IMR-90 (cell line): ENCODE results near the gene CDA. TPM values are rescaled to one million over a fixed set of nuclear protein-coding genes. Genes with fewer than 3 reads are reported as not detected.
"Not testable (repeated sequence)": the region's sequence is repeated elsewhere in the genome, so short reads cannot be mapped to it uniquely, and the experiment has no call there.

Experiments used
- ATAC-seq: fragments of 200-7000 bp; cut with Tn5 transposase; 2 replicates; pipeline ENCODE4 v1.9.1; 2020; ENCODE audit warnings: low read depth, mild to moderate bottlenecking, moderate library complexity
- BruUV-seq: library from RNA; stranded (reverse); fragments of 400-500 nt; replicated peaks from 2 replicates; lab custom pipeline; 2021; lab: Mats Ljungman, UMichigan
- CTCF ChIA-PET: fragments of 300-600 bp; formaldehyde crosslinking; extraction: SDS; loops from one replicate; lab custom pipeline; 2021; ENCODE audit warnings: antibody characterized with exemption; lab: Yijun Ruan, JAX
- POLR2A ChIA-PET: fragments of 300-600 bp; sonication (Branson Sonifier 250); formaldehyde crosslinking; loops from one replicate; lab custom pipeline; 2022; ENCODE audit warnings: antibody characterized with exemption; ENCODE audit not compliant: unreplicated experiment; lab: Charles Lee
- DNase-seq: peaks from one replicate; pipeline ENCODE4 v3.0.0; 2013
- H2AFZ ChIP-seq: replicated peaks from 2 replicates; pipeline ENCODE3; 2013; ENCODE audit warnings: low read length, mild to moderate bottlenecking; ENCODE audit not compliant: poor library complexity
- H2AK5ac ChIP-seq: 2 replicates; pipeline ENCODE4 v1.6.1; 2013; ENCODE audit warnings: low read depth, low read length, inconsistent platforms
- H2AK9ac ChIP-seq: replicated peaks from 2 replicates; pipeline ENCODE3; 2013; ENCODE audit warnings: mild to moderate bottlenecking, low read depth, low read length, moderate library complexity; ENCODE audit not compliant: poor library complexity
- H2BK120ac ChIP-seq: 2 replicates; pipeline ENCODE4 v1.6.1; 2013; ENCODE audit warnings: low read depth, low read length, inconsistent platforms
- H2BK15ac ChIP-seq: 3 replicates; pipeline ENCODE4 v1.6.1; 2013; ENCODE audit warnings: low read depth, low read length, inconsistent platforms
- H2BK20ac ChIP-seq: 2 replicates; pipeline ENCODE4 v1.6.1; 2013; ENCODE audit warnings: low read depth, mild to moderate bottlenecking, inconsistent platforms, low read length, moderate library complexity
- H2BK5ac ChIP-seq: 2 replicates; pipeline ENCODE4 v1.6.1; 2013; ENCODE audit warnings: mild to moderate bottlenecking, low read depth, low read length, inconsistent platforms; ENCODE audit not compliant: poor library complexity, severe bottlenecking
- H3K14ac ChIP-seq: replicated peaks from 2 replicates; pipeline ENCODE4 v1.6.1; 2013; ENCODE audit warnings: low read depth, low read length, inconsistent platforms
- H3K18ac ChIP-seq: 2 replicates; pipeline ENCODE4 v1.6.1; 2013; ENCODE audit warnings: low read depth, low read length, control low read depth
- H3K23ac ChIP-seq: 2 replicates; pipeline ENCODE4 v1.6.1; 2013; ENCODE audit warnings: low read depth, low read length, inconsistent platforms
- H3K27ac ChIP-seq: 2 replicates; pipeline ENCODE4 v1.5.1; 2013; ENCODE audit warnings: mild to moderate bottlenecking, control low read depth, low read length; ENCODE audit not compliant: insufficient read depth
- H3K27me3 ChIP-seq: 2 replicates; pipeline ENCODE4 v1.6.1; 2013; ENCODE audit warnings: low read length; ENCODE audit not compliant: control insufficient read depth, insufficient read depth
- H3K36me3 ChIP-seq: 2 replicates; pipeline ENCODE4 v1.6.1; 2013; ENCODE audit warnings: low read length, mixed read lengths; ENCODE audit not compliant: control insufficient read depth, insufficient read depth
- H3K4ac ChIP-seq: 2 replicates; pipeline ENCODE4 v1.6.1; 2013; ENCODE audit warnings: low read depth, low read length, inconsistent platforms
- H3K4me1 ChIP-seq: 2 replicates; pipeline ENCODE4 v1.6.1; 2013; ENCODE audit warnings: low read length, mixed read lengths; ENCODE audit not compliant: control insufficient read depth, insufficient read depth
- H3K4me2 ChIP-seq: 2 replicates; pipeline ENCODE4 v1.6.1; 2013; ENCODE audit warnings: low read depth, mild to moderate bottlenecking, control low read depth, low read length, moderate library complexity
- H3K4me3 ChIP-seq: 2 replicates; pipeline ENCODE4 v1.5.1; 2013; ENCODE audit warnings: low read depth, mild to moderate bottlenecking, control low read depth, low read length, moderate library complexity; ENCODE audit not compliant: insufficient read depth
- H3K56ac ChIP-seq: 2 replicates; pipeline ENCODE4 v1.6.1; 2013; ENCODE audit warnings: low read length, inconsistent platforms; ENCODE audit not compliant: insufficient read depth; ENCODE audit errors: extremely low read depth
- H3K79me1 ChIP-seq, 2 experiments: 2 replicates each; pipeline ENCODE4 v1.6.1; 2013; ENCODE audit warnings: low read length in 2 of 2, inconsistent platforms in 1 of 2, low read depth in 1 of 2
- H3K9ac ChIP-seq: 2 replicates; pipeline ENCODE4 v1.6.1; 2013; ENCODE audit warnings: low read depth, low read length, control low read depth
- H3K9me1 ChIP-seq: 2 replicates; pipeline ENCODE4 v1.6.1; 2013; ENCODE audit warnings: low read length, inconsistent platforms; ENCODE audit not compliant: insufficient read depth
- H3K9me3 ChIP-seq: 2 replicates; pipeline ENCODE4 v1.6.1; 2013; ENCODE audit warnings: low read length; ENCODE audit not compliant: control insufficient read depth, insufficient read depth
- H4K20me1 ChIP-seq: 2 replicates; pipeline ENCODE4 v1.6.1; 2013; ENCODE audit warnings: low read length, inconsistent platforms; ENCODE audit not compliant: insufficient read depth
- H4K5ac ChIP-seq: 2 replicates; pipeline ENCODE4 v1.6.1; 2013; ENCODE audit warnings: mild to moderate bottlenecking, low read depth, low read length, control low read depth
- H4K8ac ChIP-seq, 2 experiments: 2 replicates each; pipeline ENCODE4 v1.6.1; 2013; ENCODE audit warnings: low read depth in 2 of 2, low read length in 2 of 2, control low read depth in 1 of 2, inconsistent platforms in 1 of 2
- H4K91ac ChIP-seq: 2 replicates; pipeline ENCODE4 v1.6.1; 2013; ENCODE audit warnings: low read depth, low read length, inconsistent platforms; ENCODE audit not compliant: insufficient read depth
- BHLHE40 ChIP-seq: fragments of 150-350 bp; IDR thresholded peaks from 2 replicates; pipeline ENCODE4 v1.6.1; 2016; ENCODE audit warnings: mild to moderate bottlenecking, low read depth, low read length
- ELK1 ChIP-seq: fragments of 150-350 bp; IDR thresholded peaks from 2 replicates; pipeline ENCODE4 v1.6.1; 2016; ENCODE audit warnings: low read depth, mild to moderate bottlenecking, low read length, moderate library complexity, borderline replicate concordance
- MAFK ChIP-seq: IDR thresholded peaks from 2 replicates; pipeline ENCODE4 v1.6.1; 2012; ENCODE audit warnings: low read depth, low read length, improper control_type of control experiment
- WGBS, 2 experiments: methylation state at CpG; one replicate each; pipeline versions ENCODE4 v1.1.5 to v1.1.7; 2013; ENCODE audit warnings: missing lambda C conversion rate in 2 of 2; ENCODE audit not compliant: insufficient read length in 1 of 2; ENCODE audit errors: extremely low coverage in 2 of 2; 5-methylcytosine and 5-hydroxymethylcytosine counted together
- dilution Hi-C: fragments of 300-500 bp; cut with HindIII; formaldehyde crosslinking; loops from one replicate; pipeline ENCODE4 v1.14.3; 2018; ENCODE audit warnings: low sequenced_read_pairs; ENCODE audit not compliant: unreplicated experiment
- in situ Hi-C: fragments of 300-500 bp; cut with MboI; formaldehyde crosslinking; loops from 3 replicates; pipeline ENCODE4 v1.14.3; 2019; ENCODE audit warnings: low sequenced_read_pairs, inconsistent platforms, mixed read lengths
- intact Hi-C: fragments of 100-400 bp; cut with micrococcal nuclease; formaldehyde crosslinking; loops from 2 replicates; pipeline ENCODE4 v1.10.0; 2022
- polyA plus RNA-seq, 3 experiments: library from polyadenylated mRNA; depleted of rRNA; stranded (reverse); fragments of >200 nt; gene quantifications; 2 replicates each; pipeline ENCODE4 v1.2.3, GENCODE V29; 2012; ENCODE audit warnings: low replicate concordance in 1 of 3
- total RNA-seq: library from RNA; depleted of rRNA; stranded (reverse); fragments of >200 nt; gene quantifications from 2 replicates; pipeline ENCODE4 v1.2.3, GENCODE V29; 2012

Gene CDA
- total and polyA plus RNA-seq, 2 of the 4 experiments (the other 2 are of a cell fraction): 0.90 to 9.4 TPM

DNA sequence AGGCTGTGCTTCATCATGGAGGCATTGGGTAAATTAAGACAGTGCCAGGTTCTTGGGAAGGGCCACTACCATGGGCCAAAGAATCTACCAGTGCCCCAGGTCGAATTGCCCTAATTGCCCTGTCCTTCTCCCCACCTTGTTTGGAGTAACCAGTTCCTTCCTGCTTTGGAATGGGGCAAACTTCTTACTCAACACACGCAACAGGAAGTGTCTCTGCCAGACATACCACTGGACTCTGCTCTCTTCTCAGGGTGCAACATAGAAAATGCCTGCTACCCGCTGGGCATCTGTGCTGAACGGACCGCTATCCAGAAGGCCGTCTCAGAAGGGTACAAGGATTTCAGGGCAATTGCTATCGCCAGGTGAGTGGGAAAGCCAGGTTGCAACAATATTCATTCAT lies 15.8 kb downstream of the CDA start (continued):
- TF ChIP-seq ELK1 (no peak), MAFK (no peak), BHLHE40 (no peak)

DNA sequence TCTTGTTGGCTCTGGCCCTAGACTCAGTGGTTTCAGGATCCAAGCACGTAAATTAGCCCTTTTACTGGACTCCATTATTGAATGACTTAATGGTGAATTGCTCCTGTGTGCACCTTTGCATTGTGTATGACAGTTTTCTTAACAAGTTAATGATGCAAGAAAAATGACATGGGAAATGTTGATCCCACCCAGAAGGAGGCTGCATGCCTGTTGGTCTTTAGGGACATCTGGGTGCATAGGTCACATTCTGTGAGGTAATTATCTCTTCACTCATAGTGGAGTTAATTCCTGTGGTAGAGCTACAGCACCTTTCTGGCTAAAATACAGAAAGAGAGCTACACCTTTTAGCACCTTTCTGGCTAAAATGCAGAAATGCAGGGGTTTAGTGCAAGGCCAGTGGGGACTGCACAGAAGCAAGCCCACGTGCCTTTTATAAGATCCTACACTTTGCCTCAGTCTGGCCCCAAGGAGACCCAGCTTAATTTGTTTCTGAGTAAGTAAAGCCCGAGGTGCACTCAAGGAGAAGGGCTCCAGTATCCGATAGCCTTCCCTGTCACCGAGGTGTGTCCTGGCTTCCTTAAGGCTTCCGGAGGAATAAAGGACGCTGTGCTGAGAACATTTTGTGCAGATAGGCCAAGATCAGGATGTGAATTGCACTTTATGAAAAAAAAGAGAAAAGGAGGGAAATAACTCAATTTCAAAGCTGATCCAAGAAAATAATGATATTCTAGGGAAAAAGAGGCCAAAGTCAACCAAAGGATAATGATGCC lies 18.1 kb downstream of the CDA start:
- in situ Hi-C loops, H2BK5ac ChIP-seq, POLR2A ChIA-PET, H2BK20ac ChIP-seq, H2AK9ac ChIP-seq, H4K8ac ChIP-seq, H3K4me2 ChIP-seq, H2AFZ ChIP-seq, intact Hi-C loops, BruUV-seq, H4K20me1 ChIP-seq, H3K36me3 ChIP-seq, H4K5ac ChIP-seq, H3K79me1 ChIP-seq, H3K27ac ChIP-seq, CTCF ChIA-PET, dilution Hi-C loops, H3K9ac ChIP-seq, H3K56ac ChIP-seq, DNase-seq, H3K23ac ChIP-seq, H3K27me3 ChIP-seq, H3K9me3 ChIP-seq, ATAC-seq, H3K4me3 ChIP-seq, H3K18ac ChIP-seq: not testable (repeated sequence)
- Histone ChIP-seq H2BK120ac (peak overlapping the region; percentile 70; the same call in 1 of the 2 replicates), H4K91ac (peak overlapping the region; percentile 19; the same call in 1 of the 2 replicates), H2BK15ac (peak overlapping the region; percentile 58; the same call in 1 of the 3 replicates), H3K4ac (peak overlapping the region; percentile 74; the same call in 1 of the 2 replicates), H2AK5ac (0 out of 2 replicates have a peak overlapping the region, but pooled peaks have one; percentile 78), H3K4me1 (peaks cover 16% of the 10 kb centered on the region; the same call in 1 of the 2 replicates), H3K14ac (0 out of 2 replicates have a peak overlapping the region, but pooled peaks have one; percentile 4), H3K9me1 (peaks cover 16% of the 10 kb centered on the region)
- WGBS, 2 experiments: no CpG with 5 or more reads among the region's 7 CpGs
